GM21390 (cell line): ENCODE results near the gene RNU1-2.
"Not testable (repeated sequence)": the region's sequence is repeated elsewhere in the genome, so short reads cannot be mapped to it uniquely, and the experiment has no call there.

Source experiments
- ATAC-seq: cut with Tn5 transposase; IDR thresholded peaks from one replicate; pipeline ENCODE4 v1.9.1; 2021; ENCODE audit not compliant: unreplicated experiment

Gene RNU1-2

GRCh38 chr1:16925635-16926490 lies 30.1 kb downstream of the RNU1-2 start:
- ATAC-seq, result no peak

- no peak for ATAC-seq
Measured at GRCh38 chr1:16926491-16927073, 30.8 kb downstream of the RNU1-2 start.

GRCh38 chr1:16927256-16927655 lies 31.5 kb downstream of the RNU1-2 start:
- no peak for ATAC-seq

- ATAC-seq, result no peak
Measured at GRCh38 chr1:16927711-16928485, 32.1 kb downstream of the RNU1-2 start.

- ATAC-seq, result not testable (repeated sequence)
Measured at GRCh38 chr1:16929146-16930041, 33.6 kb downstream of the RNU1-2 start.

- ATAC-seq, result not testable (repeated sequence)
Measured at GRCh38 chr1:16931206-16931934, 35.6 kb downstream of the RNU1-2 start.

- not testable (repeated sequence) for ATAC-seq
Measured at GRCh38 chr1:16933945-16934344, 38.2 kb downstream of the RNU1-2 start.

GRCh38 chr1:16936580-16936979 lies 40.8 kb downstream of the RNU1-2 start:
- ATAC-seq, result not testable (repeated sequence)

GRCh38 chr1:16938351-16939321 lies 42.9 kb downstream of the RNU1-2 start:
- no peak for ATAC-seq

- ATAC-seq, result not testable (repeated sequence)
Measured at GRCh38 chr1:16939386-16940180, 43.8 kb downstream of the RNU1-2 start.

- no peak for ATAC-seq
Measured at GRCh38 chr1:16944038-16944437, 48.3 kb downstream of the RNU1-2 start.

GRCh38 chr1:16945512-16945911 lies 49.7 kb downstream of the RNU1-2 start:
- ATAC-seq, result not testable (repeated sequence)
